Choroid plexus epithelial cell (primary cell): ENCODE measurements around the gene ATF6B.

Experiments used
- DNase-seq: peaks from one replicate; pipeline ENCODE4 v3.0.0-alpha.2; 2010; ENCODE audit warnings: low read depth
- H3K4me3 ChIP-seq: 2 replicates; pipeline ENCODE4 v1.5.1; 2011; ENCODE audit warnings: low read depth, mild to moderate bottlenecking, control low read depth, low read length, moderate library complexity
- TF ChIP-seq, protein P1 (sequence below): conservative IDR thresholded peaks from 2 replicates; pipeline ENCODE4 v1.5.1; 2011; ENCODE audit warnings: low read depth, mild to moderate bottlenecking, control low read depth, inconsistent platforms, low read length, moderate library complexity

Gene ATF6B

DNA sequence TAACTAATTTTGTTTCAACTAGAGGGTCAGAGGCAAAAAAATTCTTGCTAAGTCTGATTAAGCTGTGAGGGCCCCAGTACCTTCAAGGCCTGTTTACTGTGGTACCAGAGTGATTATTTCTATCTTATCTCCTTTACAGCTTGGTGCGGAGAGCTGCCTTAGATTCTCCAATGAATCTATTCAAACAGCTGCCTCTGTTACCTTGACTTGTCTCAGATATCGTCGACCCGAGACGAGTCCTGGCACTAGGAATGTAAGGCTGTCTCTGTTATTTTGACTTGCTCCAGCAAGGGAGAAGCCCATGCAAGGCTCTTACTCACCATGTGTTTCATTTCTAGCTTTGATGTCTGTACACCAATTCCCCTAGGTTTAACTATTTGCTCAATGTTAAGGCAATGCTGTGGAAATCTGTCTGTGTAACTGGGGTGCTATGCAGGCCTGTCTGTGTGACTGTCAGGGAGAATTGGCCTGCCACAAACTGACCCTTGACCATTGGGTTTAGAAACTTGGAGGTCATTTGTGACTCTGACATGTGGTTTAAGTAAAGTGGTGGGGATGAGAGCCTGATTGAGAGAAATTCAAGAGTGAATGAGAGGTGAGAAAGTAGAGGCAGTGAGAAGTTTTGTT, 12.5 kb upstream of the ATF6B start:
- TF ChIP-seq, protein P1, sequence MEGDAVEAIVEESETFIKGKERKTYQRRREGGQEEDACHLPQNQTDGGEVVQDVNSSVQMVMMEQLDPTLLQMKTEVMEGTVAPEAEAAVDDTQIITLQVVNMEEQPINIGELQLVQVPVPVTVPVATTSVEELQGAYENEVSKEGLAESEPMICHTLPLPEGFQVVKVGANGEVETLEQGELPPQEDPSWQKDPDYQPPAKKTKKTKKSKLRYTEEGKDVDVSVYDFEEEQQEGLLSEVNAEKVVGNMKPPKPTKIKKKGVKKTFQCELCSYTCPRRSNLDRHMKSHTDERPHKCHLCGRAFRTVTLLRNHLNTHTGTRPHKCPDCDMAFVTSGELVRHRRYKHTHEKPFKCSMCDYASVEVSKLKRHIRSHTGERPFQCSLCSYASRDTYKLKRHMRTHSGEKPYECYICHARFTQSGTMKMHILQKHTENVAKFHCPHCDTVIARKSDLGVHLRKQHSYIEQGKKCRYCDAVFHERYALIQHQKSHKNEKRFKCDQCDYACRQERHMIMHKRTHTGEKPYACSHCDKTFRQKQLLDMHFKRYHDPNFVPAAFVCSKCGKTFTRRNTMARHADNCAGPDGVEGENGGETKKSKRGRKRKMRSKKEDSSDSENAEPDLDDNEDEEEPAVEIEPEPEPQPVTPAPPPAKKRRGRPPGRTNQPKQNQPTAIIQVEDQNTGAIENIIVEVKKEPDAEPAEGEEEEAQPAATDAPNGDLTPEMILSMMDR, result no peak
- no peak overlapping the region for H3K4me3 ChIP-seq
- no peak for DNase-seq

DNA sequence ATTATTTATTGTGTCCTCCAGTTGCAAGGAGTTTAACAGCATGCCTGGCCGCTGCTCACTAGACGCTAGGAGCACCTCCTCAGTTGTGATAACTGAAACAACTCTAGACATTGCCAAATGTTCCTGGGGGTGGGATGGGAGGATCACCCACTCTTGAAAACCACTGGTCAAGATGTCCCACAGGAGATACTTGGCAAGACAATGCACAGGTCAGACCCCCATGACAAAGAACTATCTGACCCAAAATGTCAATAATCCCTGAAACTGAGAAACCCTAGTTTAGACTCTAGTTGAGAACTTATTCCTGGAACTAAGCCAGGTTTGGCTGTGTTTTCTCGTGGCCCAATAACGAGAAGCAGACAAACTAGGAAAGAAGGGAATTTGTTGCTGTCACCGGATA, 11.5 kb upstream of the ATF6B start:
- H3K4me3 ChIP-seq, result no peak overlapping the region
- DNase-seq, result no peak
- TF ChIP-seq, protein P1, result no peak

DNA sequence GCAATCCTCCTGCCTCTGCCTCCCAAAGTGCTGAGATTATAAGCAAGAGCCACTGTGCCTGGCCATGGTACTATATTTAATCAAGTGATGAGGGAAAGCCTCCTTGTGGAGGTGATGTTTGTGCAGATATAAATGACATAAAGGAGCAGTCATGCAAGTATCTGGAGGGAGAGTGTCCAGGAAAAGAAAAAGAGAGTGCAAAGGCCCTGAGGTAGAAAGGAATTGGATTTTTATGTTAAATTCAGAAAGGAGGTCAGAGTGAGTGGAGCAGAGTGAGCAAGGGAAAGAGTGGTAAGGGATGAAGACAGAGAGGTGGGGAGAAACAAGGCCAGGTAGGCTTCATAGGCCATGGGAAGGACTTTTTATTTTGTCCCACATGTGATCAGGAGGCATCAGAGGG, 9.4 kb upstream of the ATF6B start:
- DNase-seq, result no peak
- TF ChIP-seq, protein P1, result no peak
- no peak overlapping the region for H3K4me3 ChIP-seq

DNA sequence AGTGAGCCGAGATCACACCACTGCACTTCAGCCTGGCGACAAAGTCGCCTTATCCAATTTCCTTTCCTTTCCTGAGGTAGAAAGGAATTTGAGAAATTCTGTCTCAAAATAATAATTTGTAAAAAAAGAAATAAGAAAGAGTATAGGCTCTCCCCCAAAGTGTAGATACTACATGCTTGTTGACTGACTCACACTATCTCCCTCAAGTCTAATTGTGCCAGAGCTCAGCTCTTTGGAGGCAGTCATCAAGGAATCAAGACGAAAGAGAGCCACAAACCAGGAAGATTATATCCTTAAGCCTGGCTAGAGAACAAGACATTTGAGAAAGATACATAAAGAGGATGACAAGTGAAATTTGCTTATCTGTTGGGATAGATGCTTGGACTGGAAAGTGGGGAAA, 5.7 kb upstream of the ATF6B start:
- no peak overlapping the region for H3K4me3 ChIP-seq
- DNase-seq, result peak; percentile 42
- TF ChIP-seq, protein P1, result no peak

DNA sequence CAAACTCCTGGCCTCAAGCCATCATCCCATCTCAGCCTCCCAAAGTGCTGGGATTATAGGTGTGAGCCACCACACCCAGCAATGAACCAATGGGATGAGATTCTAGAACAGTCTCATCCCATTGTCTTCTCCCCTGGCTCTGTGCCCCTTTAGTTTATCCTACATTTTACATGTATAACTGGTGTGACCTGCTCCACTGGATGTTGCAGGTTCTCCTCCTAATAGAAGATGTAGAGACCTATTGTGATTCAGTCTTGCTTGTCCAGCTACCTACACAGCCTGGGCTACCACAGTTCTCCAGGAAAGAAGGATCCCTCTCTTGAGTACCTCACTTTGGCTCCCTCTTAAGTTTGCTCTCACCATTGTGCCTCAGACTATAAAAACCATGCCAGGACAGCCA, 4.1 kb upstream of the ATF6B start:
- no peak for DNase-seq
- TF ChIP-seq, protein P1, result no peak
- H3K4me3 ChIP-seq, result no peak overlapping the region

DNA sequence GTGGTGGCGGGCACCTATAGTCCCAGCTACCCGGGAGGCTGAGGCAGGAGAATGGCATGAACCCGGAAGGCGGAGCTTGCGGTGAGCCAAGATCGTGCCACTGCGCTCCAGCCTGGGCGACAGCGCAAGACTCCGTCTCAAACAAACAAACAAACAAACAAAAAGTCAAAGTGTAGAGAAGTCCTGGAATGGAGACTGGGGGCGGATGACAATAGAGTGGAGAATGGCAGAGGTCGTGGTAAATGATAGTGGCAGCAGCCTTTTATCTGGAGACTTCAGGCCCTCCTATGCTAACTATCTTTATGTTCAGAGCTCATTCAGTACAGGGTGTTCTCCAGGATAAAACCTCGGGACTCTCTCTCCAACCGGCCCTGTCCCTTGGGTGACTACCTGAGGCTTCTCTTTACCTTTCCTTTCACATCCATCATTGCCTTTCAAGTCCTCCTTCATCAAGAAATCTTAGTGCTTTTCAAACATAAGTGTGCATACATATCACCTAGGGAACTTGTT, 3.4 kb upstream of the ATF6B start:
- TF ChIP-seq, protein P1, result no peak
- DNase-seq, result no peak

DNA sequence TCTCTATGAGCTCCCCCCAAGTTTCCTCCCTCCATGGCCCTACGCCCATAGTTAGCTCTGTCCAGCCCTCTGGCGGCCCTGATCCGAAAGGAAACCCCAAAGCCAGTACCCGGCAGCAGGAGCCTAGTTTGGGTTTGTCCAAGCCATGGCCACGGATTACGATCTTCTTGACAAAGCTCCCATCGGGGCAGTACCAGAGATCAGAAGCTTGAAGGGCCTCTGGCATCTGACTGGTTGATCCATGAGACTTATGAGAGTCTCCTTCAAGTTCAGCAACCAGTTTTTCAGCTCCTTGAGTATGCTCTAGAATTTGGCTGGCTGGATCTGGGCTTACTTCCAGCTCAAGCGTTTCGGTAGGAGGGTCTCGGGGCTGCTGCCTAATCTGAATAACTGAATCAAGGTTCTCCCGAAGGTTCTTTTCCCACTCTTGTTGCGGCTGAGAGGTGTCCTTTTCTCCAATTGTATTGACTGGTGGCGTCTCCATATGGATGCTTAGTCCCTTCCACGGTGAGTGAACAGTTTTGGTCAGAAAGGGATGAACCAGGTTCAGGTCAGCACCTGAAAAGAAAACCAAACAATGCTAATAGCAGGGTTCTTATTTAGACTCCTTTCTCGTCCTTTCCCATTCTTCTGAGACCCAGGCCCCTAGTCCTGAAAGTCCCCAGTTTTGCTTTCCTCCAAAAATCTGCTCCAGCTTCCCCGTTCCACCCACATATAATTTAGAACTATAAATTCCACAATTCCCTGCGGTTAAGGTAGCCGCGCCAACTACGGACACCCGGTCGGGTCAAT, 1.4 kb upstream of the ATF6B start:
- no peak for DNase-seq
- TF ChIP-seq, protein P1, result no peak
- peak overlapping the region; percentile 74 for H3K4me3 ChIP-seq

More for the DNA sequence above, 3.4 kb upstream of the ATF6B start:
- no peak overlapping the region for H3K4me3 ChIP-seq
